ENCODE results near the gene RAPGEF5.

Gene RAPGEF5

GRCh38 chr7:22356701-22357310 lies at the start of gene RAPGEF5:
Gene RAPGEF5, minus strand, starts transcription at chr7:22357154. Its CDS starts 94 bp downstream, at chr7:22357060.
- DNase-seq (ENCODE audit: low read depth): no peak

- no peak for DNase-seq (ENCODE audit: low read depth)
Measured at GRCh38 chr7:22406715-22407114, 49.8 kb upstream of the RAPGEF5 start.

GRCh38 chr7:22404421-22405023 lies 47.6 kb upstream of the RAPGEF5 start:
- no peak for DNase-seq (ENCODE audit: low read depth)

GRCh38 chr7:22403344-22403743 lies 46.4 kb upstream of the RAPGEF5 start:
- DNase-seq (ENCODE audit: low read depth): no peak

GRCh38 chr7:22402250-22402649 lies 45.3 kb upstream of the RAPGEF5 start:
- DNase-seq (ENCODE audit: low read depth): no peak

GRCh38 chr7:22400936-22401553 lies 44.1 kb upstream of the RAPGEF5 start:
- DNase-seq (ENCODE audit: low read depth): no peak

- DNase-seq (ENCODE audit: low read depth): no peak
Measured at GRCh38 chr7:22400150-22400814, 43.3 kb upstream of the RAPGEF5 start.

GRCh38 chr7:22399546-22399945 lies 42.6 kb upstream of the RAPGEF5 start:
- DNase-seq (ENCODE audit: low read depth): no peak

- no peak for DNase-seq (ENCODE audit: low read depth)
Measured at GRCh38 chr7:22399091-22399490, 42.1 kb upstream of the RAPGEF5 start.

GRCh38 chr7:22397981-22398380 lies 41.0 kb upstream of the RAPGEF5 start:
- DNase-seq (ENCODE audit: low read depth): no peak

GRCh38 chr7:22395222-22395621 lies 38.3 kb upstream of the RAPGEF5 start:
- DNase-seq (ENCODE audit: low read depth): no peak

GRCh38 chr7:22394739-22395138 lies 37.8 kb upstream of the RAPGEF5 start:
- DNase-seq (ENCODE audit: low read depth): no peak

- DNase-seq (ENCODE audit: low read depth): no peak
Measured at GRCh38 chr7:22393913-22394729, 37.2 kb upstream of the RAPGEF5 start.

- DNase-seq (ENCODE audit: low read depth): no peak
Measured at GRCh38 chr7:22390516-22390915, 33.6 kb upstream of the RAPGEF5 start.

GRCh38 chr7:22389892-22390291 lies 32.9 kb upstream of the RAPGEF5 start:
- DNase-seq (ENCODE audit: low read depth): no peak

- DNase-seq (ENCODE audit: low read depth): no peak
Measured at GRCh38 chr7:22387583-22387982, 30.6 kb upstream of the RAPGEF5 start.

GRCh38 chr7:22386865-22387264 lies 29.9 kb upstream of the RAPGEF5 start:
- DNase-seq (ENCODE audit: low read depth): no peak

- DNase-seq (ENCODE audit: low read depth): no peak
Measured at GRCh38 chr7:22386206-22386858, 29.4 kb upstream of the RAPGEF5 start.

GRCh38 chr7:22385326-22385725 lies 28.4 kb upstream of the RAPGEF5 start:
- DNase-seq (ENCODE audit: low read depth): no peak

- DNase-seq (ENCODE audit: low read depth): no peak
Measured at GRCh38 chr7:22380333-22380732, 23.4 kb upstream of the RAPGEF5 start.

- no peak for DNase-seq (ENCODE audit: low read depth)
Measured at GRCh38 chr7:22378199-22378980, 21.4 kb upstream of the RAPGEF5 start.
